NB4 (cell line): ENCODE measurements around the gene ASIC3.

Experiments used
- DNase-seq: peaks from one replicate; pipeline ENCODE4 v3.0.0; 2010; ENCODE audit warnings: low read depth
- H3K4me3 ChIP-seq: one replicate; pipeline ENCODE4 v1.5.1; 2011; ENCODE audit warnings: mild to moderate bottlenecking, low read depth, low read length, moderate library complexity
- CTCF ChIP-seq: IDR thresholded peaks from one replicate; pipeline ENCODE4 v1.5.1; 2012; ENCODE audit warnings: low read depth, low read length
- MAX ChIP-seq: IDR thresholded peaks from 2 replicates; pipeline ENCODE4 v1.6.1; 2011; ENCODE audit warnings: low read depth, low read length
- MYC ChIP-seq: IDR thresholded peaks from 2 replicates; pipeline ENCODE4 v1.6.1; 2011; ENCODE audit warnings: low read depth, low read length
- POLR2A ChIP-seq: IDR thresholded peaks from 2 replicates; pipeline ENCODE4 v1.6.1; 2011; ENCODE audit warnings: mild to moderate bottlenecking; ENCODE audit not compliant: insufficient read length; ENCODE audit errors: extremely low read depth

Gene ASIC3

GRCh38 chr7:151028131-151028947 is 20.0 kb upstream of the ASIC3 start, which contains the start of gene ABCB8:
TSS of gene ABCB8 (plus strand) at chr7:151028450. CDS start at chr7:151028516, 66 bp downstream.
- peak within 1 kb of the TSS; percentile 93 for H3K4me3 ChIP-seq
- peak; percentile 78; the same call in 1 of the 2 replicates for TF ChIP-seq MYC
- TF ChIP-seq CTCF: peak; percentile 47
- TF ChIP-seq MAX: peak; percentile 62
- TF ChIP-seq POLR2A: no peak
- peak; percentile 100 for DNase-seq

GRCh38 chr7:151028948-151029501 is 19.3 kb upstream of the ASIC3 start:
- no peak for TF ChIP-seq MAX
- TF ChIP-seq CTCF: no peak
- TF ChIP-seq MYC: no peak
- TF ChIP-seq POLR2A: no peak
- no peak for DNase-seq
- H3K4me3 ChIP-seq: peak overlapping the region; percentile 93

- no peak overlapping the region for H3K4me3 ChIP-seq
- no peak for TF ChIP-seq MAX
- TF ChIP-seq MYC: no peak
- no peak for TF ChIP-seq CTCF
- no peak for TF ChIP-seq POLR2A
- DNase-seq: no peak
Observed at GRCh38 chr7:151031011-151031410, 17.3 kb upstream of the ASIC3 start.

DNA sequence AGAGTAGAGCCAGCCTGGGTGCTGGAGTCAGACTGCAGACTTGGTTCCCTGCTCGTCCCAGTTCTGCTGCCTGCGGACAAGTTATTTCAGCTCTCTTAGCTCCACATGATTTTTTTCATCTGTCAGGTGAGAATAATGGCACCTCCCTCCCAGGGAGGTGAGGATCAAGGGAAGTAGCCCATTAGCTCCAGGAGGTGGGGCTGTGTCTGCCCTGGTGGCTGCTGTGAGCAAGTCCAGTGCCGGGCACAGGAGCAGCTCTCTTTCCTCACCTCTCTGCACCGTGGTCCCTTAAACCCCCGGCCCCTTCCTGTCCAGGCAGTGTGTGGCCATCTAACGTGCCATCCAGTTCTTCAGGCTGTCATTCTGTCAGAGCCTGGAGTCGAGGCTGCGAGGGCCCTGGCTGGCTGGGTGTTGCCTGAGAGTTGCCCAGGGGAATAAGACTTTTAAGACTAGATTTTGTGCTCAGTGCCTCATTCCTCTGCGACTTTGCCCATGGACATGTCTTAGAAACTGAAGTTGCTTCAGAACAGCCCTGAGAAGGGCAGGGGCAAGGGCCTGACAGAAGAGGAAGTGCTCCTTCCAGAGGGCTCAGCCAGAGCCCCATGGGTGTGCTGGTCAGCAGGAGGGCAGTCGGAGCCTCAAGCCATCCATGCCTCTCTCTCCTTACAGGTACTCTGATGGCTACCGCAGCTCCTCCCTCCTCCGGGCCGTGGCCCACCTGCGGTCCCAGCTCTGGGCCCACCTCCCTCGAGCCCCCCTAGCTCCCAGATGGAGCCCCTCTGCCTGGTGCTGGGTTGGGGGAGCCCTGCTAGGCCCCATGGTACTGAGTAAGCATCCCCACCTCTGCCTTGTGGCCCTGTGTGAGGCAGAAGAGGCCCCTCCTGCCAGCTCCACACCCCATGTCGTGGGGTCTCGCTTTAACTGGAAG is 15.1 kb upstream of the ASIC3 start:
- peak; percentile 29 for TF ChIP-seq CTCF
- TF ChIP-seq POLR2A: no peak
- peak; percentile 52 for DNase-seq
- no peak overlapping the region for H3K4me3 ChIP-seq

GRCh38 chr7:151033864-151034249 is 14.5 kb upstream of the ASIC3 start:
- H3K4me3 ChIP-seq: no peak overlapping the region
- no peak for DNase-seq
- no peak for TF ChIP-seq MYC
- no peak for TF ChIP-seq CTCF
- TF ChIP-seq MAX: no peak
- TF ChIP-seq POLR2A: no peak
